ENCODE data around the gene SEC14L3. TPM values are rescaled to one million over a fixed set of nuclear protein-coding genes. Genes with fewer than 3 reads are reported as not detected.

Gene SEC14L3
- total and polyA plus RNA-seq, 2 experiments from 2014 or later, result not detected

GRCh38 chr22:30508216-30508615, 36.4 kb upstream of the SEC14L3 start:
- Histone ChIP-seq H3K4me3 (no peak overlapping the region), H3K79me2 (no peaks in the 10 kb centered on the region), H3K27me3 (no peaks in the 10 kb centered on the region), H3K9me3 (ENCODE audit: low read depth) (no peaks in the 10 kb centered on the region), H4K20me1 (ENCODE audit: insufficient read depth, poor library complexity, severe bottlenecking) (no peaks in the 10 kb centered on the region), H3K4me2 (no peak overlapping the region), H3K36me3 (replicated peaks; ENCODE audit: insufficient read depth, low read depth) (no peaks in the 10 kb centered on the region), H3K27ac (no peak overlapping the region), H3K9me2 (replicated peaks; ENCODE audit: insufficient read depth) (no peaks in the 10 kb centered on the region), H3K4me1 (ENCODE audit: insufficient read depth) (no peaks in the 10 kb centered on the region), H2AFZ (no peak overlapping the region)
- WGBS (ENCODE audit: low lambda C conversion rate, missing lambda C conversion rate), result 96% methylated on average over 5 of the region's 5 CpGs
- no peak for DNase-seq (ENCODE audit: low spot score)
- TF ChIP-seq, protein P1, sequence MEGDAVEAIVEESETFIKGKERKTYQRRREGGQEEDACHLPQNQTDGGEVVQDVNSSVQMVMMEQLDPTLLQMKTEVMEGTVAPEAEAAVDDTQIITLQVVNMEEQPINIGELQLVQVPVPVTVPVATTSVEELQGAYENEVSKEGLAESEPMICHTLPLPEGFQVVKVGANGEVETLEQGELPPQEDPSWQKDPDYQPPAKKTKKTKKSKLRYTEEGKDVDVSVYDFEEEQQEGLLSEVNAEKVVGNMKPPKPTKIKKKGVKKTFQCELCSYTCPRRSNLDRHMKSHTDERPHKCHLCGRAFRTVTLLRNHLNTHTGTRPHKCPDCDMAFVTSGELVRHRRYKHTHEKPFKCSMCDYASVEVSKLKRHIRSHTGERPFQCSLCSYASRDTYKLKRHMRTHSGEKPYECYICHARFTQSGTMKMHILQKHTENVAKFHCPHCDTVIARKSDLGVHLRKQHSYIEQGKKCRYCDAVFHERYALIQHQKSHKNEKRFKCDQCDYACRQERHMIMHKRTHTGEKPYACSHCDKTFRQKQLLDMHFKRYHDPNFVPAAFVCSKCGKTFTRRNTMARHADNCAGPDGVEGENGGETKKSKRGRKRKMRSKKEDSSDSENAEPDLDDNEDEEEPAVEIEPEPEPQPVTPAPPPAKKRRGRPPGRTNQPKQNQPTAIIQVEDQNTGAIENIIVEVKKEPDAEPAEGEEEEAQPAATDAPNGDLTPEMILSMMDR (IDR thresholded peaks at IDR 0.05; ENCODE audit: poor library complexity), result no peak
- TF ChIP-seq EZH2phosphoT487 (IDR thresholded peaks at IDR 0.05; ENCODE audit: low read depth, severe bottlenecking, unreplicated experiment), result no peak
- no peak for TF ChIP-seq EZH2 (IDR thresholded peaks at IDR 0.05; ENCODE audit: borderline replicate concordance)

- WGBS (ENCODE audit: low lambda C conversion rate, missing lambda C conversion rate), result 89% methylated on average over 4 of the region's 4 CpGs
- Histone ChIP-seq H3K27ac (no peak overlapping the region), H3K27me3 (no peaks in the 10 kb centered on the region), H3K9me2 (replicated peaks; ENCODE audit: insufficient read depth) (no peaks in the 10 kb centered on the region), H3K4me1 (ENCODE audit: insufficient read depth) (no peaks in the 10 kb centered on the region), H3K9me3 (ENCODE audit: low read depth) (no peaks in the 10 kb centered on the region), H3K79me2 (no peaks in the 10 kb centered on the region), H4K20me1 (ENCODE audit: insufficient read depth, poor library complexity, severe bottlenecking) (no peaks in the 10 kb centered on the region), H3K4me3 (no peak overlapping the region), H3K36me3 (replicated peaks; ENCODE audit: insufficient read depth, low read depth) (no peaks in the 10 kb centered on the region), H2AFZ (no peak overlapping the region), H3K4me2 (no peak overlapping the region)
- DNase-seq (ENCODE audit: low spot score), result no peak
- TF ChIP-seq EZH2 (IDR thresholded peaks at IDR 0.05; ENCODE audit: borderline replicate concordance) (no peak), EZH2phosphoT487 (IDR thresholded peaks at IDR 0.05; ENCODE audit: low read depth, severe bottlenecking, unreplicated experiment) (no peak)
- TF ChIP-seq, protein P1 (IDR thresholded peaks at IDR 0.05; ENCODE audit: poor library complexity), result no peak
Measured at GRCh38 chr22:30507670-30508069, 35.9 kb upstream of the SEC14L3 start.

DNA sequence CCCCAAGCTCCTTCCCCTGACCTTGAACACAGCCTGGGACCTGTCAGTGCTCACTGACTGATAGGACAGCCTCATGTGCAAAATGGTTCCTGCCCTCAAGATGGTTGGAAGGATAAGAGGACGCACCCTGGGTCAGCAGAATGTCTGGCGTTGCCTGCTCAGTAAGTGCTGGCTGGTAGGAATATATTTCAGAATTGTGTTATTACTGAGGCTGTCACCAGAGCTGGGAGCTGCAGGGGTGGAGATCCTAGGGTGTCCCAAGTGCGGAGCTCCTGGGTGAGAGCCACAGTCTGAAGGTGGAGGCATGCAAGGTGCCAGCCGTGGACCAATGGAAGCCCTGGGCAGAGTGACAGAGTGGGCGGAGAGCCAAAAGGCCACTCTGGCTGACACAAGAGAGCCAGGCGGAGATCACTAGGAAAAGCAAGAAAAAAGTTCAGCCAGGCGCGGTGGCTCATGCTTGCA, 34.7 kb upstream of the SEC14L3 start:
- 91% methylated on average over 8 of the region's 8 CpGs for WGBS (ENCODE audit: low lambda C conversion rate, missing lambda C conversion rate)
- TF ChIP-seq, protein P1 (IDR thresholded peaks at IDR 0.05; ENCODE audit: poor library complexity), result no peak
- TF ChIP-seq EZH2phosphoT487 (IDR thresholded peaks at IDR 0.05; ENCODE audit: low read depth, severe bottlenecking, unreplicated experiment) (no peak), EZH2 (IDR thresholded peaks at IDR 0.05; ENCODE audit: borderline replicate concordance) (no peak)

DNA sequence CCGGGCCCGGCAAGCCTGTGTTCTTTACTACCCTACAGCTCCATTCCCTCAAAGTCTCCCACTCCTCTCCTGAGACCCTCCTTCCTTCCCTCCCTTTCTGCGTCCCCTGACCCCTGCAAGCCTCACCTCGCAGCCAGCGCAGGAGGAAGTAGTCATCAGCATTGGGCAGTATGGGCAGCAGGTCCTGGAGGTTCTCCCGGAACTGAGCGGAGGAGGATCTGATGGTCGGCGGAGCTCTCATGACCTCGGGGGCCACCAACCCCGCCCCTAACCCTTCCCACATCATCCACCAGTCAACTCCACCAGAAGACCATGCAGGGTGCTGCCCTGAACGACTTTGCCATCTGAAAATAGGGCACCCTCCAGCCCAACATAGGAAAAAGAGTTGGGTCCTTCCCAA, 31.7 kb upstream of the SEC14L3 start:
- H4K20me1 ChIP-seq (ENCODE audit: insufficient read depth, poor library complexity, severe bottlenecking), result no peaks in the 10 kb centered on the region
- no peaks in the 10 kb centered on the region for H3K9me2 ChIP-seq (replicated peaks; ENCODE audit: insufficient read depth)
- no peaks in the 10 kb centered on the region for H3K36me3 ChIP-seq (replicated peaks; ENCODE audit: insufficient read depth, low read depth)
- 90% methylated on average over 12 of the region's 12 CpGs for WGBS (ENCODE audit: low lambda C conversion rate, missing lambda C conversion rate)
- no peak overlapping the region for H3K4me2 ChIP-seq
- H3K4me3 ChIP-seq, result no peak overlapping the region
- no peak for DNase-seq (ENCODE audit: low spot score)
- no peaks in the 10 kb centered on the region for H3K27me3 ChIP-seq
- H3K4me1 ChIP-seq (ENCODE audit: insufficient read depth), result no peaks in the 10 kb centered on the region
- H3K27ac ChIP-seq, result no peak overlapping the region
- no peak for TF ChIP-seq EZH2 (IDR thresholded peaks at IDR 0.05; ENCODE audit: borderline replicate concordance)
- H2AFZ ChIP-seq, result no peak overlapping the region
- H3K79me2 ChIP-seq, result no peaks in the 10 kb centered on the region
- no peaks in the 10 kb centered on the region for H3K9me3 ChIP-seq (ENCODE audit: low read depth)

More for the DNA sequence above, 34.7 kb upstream of the SEC14L3 start:
- H3K27ac ChIP-seq, result no peak overlapping the region
- no peaks in the 10 kb centered on the region for H3K36me3 ChIP-seq (replicated peaks; ENCODE audit: insufficient read depth, low read depth)
- H2AFZ ChIP-seq, result no peak overlapping the region
- H3K9me2 ChIP-seq (replicated peaks; ENCODE audit: insufficient read depth), result no peaks in the 10 kb centered on the region
- H4K20me1 ChIP-seq (ENCODE audit: insufficient read depth, poor library complexity, severe bottlenecking), result no peaks in the 10 kb centered on the region
- no peak overlapping the region for H3K4me3 ChIP-seq
- no peak for DNase-seq (ENCODE audit: low spot score)
- H3K4me1 ChIP-seq (ENCODE audit: insufficient read depth), result no peaks in the 10 kb centered on the region
- no peaks in the 10 kb centered on the region for H3K9me3 ChIP-seq (ENCODE audit: low read depth)
- H3K79me2 ChIP-seq, result no peaks in the 10 kb centered on the region
- no peaks in the 10 kb centered on the region for H3K27me3 ChIP-seq
- no peak overlapping the region for H3K4me2 ChIP-seq
